BE2C (cell line): ENCODE data around the gene BOD1.

Source experiments
- DNase-seq: peaks from one replicate; pipeline ENCODE4 v3.0.0-alpha.2; 2020
- H3K27me3 ChIP-seq: fragments of 250-450 bp; sonication (Bioruptor Pico); 2 replicates; pipeline ENCODE4 v1.5.1; 2020; ENCODE audit warnings: mild to moderate bottlenecking
- H3K36me3 ChIP-seq: fragments of 250-450 bp; sonication (Bioruptor Pico); 2 replicates; pipeline ENCODE4 v1.5.1; 2020; ENCODE audit warnings: mild to moderate bottlenecking
- H3K4me1 ChIP-seq: fragments of 250-450 bp; sonication (Bioruptor Pico); 2 replicates; pipeline ENCODE4 v1.5.1; 2020
- H3K4me3 ChIP-seq: 2 replicates; pipeline ENCODE4 v1.5.1; 2011; ENCODE audit warnings: low read depth, low read length
- H3K9me3 ChIP-seq: fragments of 250-450 bp; sonication (Bioruptor Pico); 2 replicates; pipeline ENCODE4 v1.5.1; 2020
- CTCF ChIP-seq: IDR thresholded peaks from 2 replicates; pipeline ENCODE4 v1.5.1; 2012; ENCODE audit warnings: mild to moderate bottlenecking, low read depth, low read length

BOD1 gene

GRCh38 chr5:173611706-173612105 is 4.7 kb downstream of the BOD1 start:
- Histone ChIP-seq H3K27me3 (no peaks in the 10 kb centered on the region), H3K36me3 (peaks cover 86% of the 10 kb centered on the region), H3K4me3 (no peak overlapping the region), H3K9me3 (no peaks in the 10 kb centered on the region), H3K4me1 (peaks cover 5% of the 10 kb centered on the region; the same call in 1 of the 2 replicates)
- DNase-seq = no peak
- no peak for TF ChIP-seq CTCF

- peaks cover 51% of the 10 kb centered on the region for H3K36me3 ChIP-seq
- no peak for DNase-seq
- no peak overlapping the region for H3K4me3 ChIP-seq
These were observed 12.3 kb downstream of the BOD1 start for GRCh38 chr5:173604141-173604540.

GRCh38 chr5:173602423-173602822 is 14.0 kb downstream of the BOD1 start:
- DNase-seq = no peak
- no peak for TF ChIP-seq CTCF
- Histone ChIP-seq H3K4me3 (no peak overlapping the region), H3K36me3 (peaks cover 34% of the 10 kb centered on the region), H3K4me1 (no peaks in the 10 kb centered on the region), H3K9me3 (no peaks in the 10 kb centered on the region), H3K27me3 (no peaks in the 10 kb centered on the region)

More at GRCh38 chr5:173604141-173604540, 12.3 kb downstream of the BOD1 start:
- Histone ChIP-seq H3K9me3 (no peaks in the 10 kb centered on the region), H3K27me3 (no peaks in the 10 kb centered on the region), H3K4me1 (no peaks in the 10 kb centered on the region)
- TF ChIP-seq CTCF = no peak

GRCh38 chr5:173598686-173599085 is 17.8 kb downstream of the BOD1 start:
- DNase-seq = no peak
- H3K4me1 ChIP-seq = no peaks in the 10 kb centered on the region
- no peaks in the 10 kb centered on the region for H3K27me3 ChIP-seq
- H3K9me3 ChIP-seq = no peaks in the 10 kb centered on the region
- TF ChIP-seq CTCF = no peak
- H3K36me3 ChIP-seq = peaks cover 3% of the 10 kb centered on the region; the same call in 1 of the 2 replicates
- no peak overlapping the region for H3K4me3 ChIP-seq

- H3K36me3 ChIP-seq = no peaks in the 10 kb centered on the region
- H3K27me3 ChIP-seq = no peaks in the 10 kb centered on the region
- peaks cover 6% of the 10 kb centered on the region for H3K9me3 ChIP-seq
- H3K4me1 ChIP-seq = no peaks in the 10 kb centered on the region
- no peak overlapping the region for H3K4me3 ChIP-seq
- DNase-seq = no peak
- TF ChIP-seq CTCF = no peak
These were observed 19.1 kb downstream of the BOD1 start for GRCh38 chr5:173597304-173597703.

- no peaks in the 10 kb centered on the region for H3K4me1 ChIP-seq
- peaks cover 9% of the 10 kb centered on the region for H3K9me3 ChIP-seq
- TF ChIP-seq CTCF = no peak
- no peaks in the 10 kb centered on the region for H3K27me3 ChIP-seq
- no peak for DNase-seq
- no peak overlapping the region for H3K4me3 ChIP-seq
- H3K36me3 ChIP-seq = no peaks in the 10 kb centered on the region
These were observed 20.6 kb downstream of the BOD1 start for GRCh38 chr5:173595841-173596240.
